ENCODE results near the gene MCOLN3. TPM values are rescaled to one million over a fixed set of nuclear protein-coding genes. Genes with fewer than 3 reads are reported as not detected.

MCOLN3 gene
- total and polyA plus RNA-seq, 9 of the 15 experiments (the other 6 are each of a cell fraction or from before 2014, with no cell fraction given): 0.04 to 0.05 TPM; not detected in 7

DNA sequence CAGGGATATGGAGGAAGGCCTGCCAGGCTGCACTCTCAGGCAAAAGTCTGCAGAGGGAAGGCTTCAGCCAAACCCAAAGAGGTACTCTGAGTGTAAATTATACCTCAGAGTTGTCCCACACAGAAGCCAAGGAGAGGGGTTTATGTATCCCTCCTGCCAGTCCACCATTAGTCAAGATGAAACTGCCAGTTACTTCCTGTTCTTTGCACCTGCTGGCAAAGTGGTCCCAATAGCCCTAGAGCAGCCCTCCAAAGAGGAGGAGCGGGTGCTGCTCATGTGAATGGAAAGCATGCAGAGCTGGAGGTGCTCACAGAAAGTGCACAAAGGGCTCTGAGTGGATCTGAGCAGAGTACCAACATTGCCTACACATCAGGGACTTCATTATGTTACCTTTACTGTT is 37.1 kb upstream of the MCOLN3 start (continued):
- TF ChIP-seq, protein P1, sequence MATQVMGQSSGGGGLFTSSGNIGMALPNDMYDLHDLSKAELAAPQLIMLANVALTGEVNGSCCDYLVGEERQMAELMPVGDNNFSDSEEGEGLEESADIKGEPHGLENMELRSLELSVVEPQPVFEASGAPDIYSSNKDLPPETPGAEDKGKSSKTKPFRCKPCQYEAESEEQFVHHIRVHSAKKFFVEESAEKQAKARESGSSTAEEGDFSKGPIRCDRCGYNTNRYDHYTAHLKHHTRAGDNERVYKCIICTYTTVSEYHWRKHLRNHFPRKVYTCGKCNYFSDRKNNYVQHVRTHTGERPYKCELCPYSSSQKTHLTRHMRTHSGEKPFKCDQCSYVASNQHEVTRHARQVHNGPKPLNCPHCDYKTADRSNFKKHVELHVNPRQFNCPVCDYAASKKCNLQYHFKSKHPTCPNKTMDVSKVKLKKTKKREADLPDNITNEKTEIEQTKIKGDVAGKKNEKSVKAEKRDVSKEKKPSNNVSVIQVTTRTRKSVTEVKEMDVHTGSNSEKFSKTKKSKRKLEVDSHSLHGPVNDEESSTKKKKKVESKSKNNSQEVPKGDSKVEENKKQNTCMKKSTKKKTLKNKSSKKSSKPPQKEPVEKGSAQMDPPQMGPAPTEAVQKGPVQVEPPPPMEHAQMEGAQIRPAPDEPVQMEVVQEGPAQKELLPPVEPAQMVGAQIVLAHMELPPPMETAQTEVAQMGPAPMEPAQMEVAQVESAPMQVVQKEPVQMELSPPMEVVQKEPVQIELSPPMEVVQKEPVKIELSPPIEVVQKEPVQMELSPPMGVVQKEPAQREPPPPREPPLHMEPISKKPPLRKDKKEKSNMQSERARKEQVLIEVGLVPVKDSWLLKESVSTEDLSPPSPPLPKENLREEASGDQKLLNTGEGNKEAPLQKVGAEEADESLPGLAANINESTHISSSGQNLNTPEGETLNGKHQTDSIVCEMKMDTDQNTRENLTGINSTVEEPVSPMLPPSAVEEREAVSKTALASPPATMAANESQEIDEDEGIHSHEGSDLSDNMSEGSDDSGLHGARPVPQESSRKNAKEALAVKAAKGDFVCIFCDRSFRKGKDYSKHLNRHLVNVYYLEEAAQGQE (IDR thresholded peaks at IDR 0.05; ENCODE audit: borderline replicate concordance): no peak
- TF ChIP-seq, protein P1 (CRISPR knock-in tag; IDR thresholded peaks at IDR 0.05; ENCODE audit: low read depth): no peak
- TF ChIP-seq ZNF316 (IDR thresholded peaks at IDR 0.05): no peak
- no peak for TF ChIP-seq KAT2B (IDR thresholded peaks at IDR 0.05; ENCODE audit: low read depth, low read length)
- TF ChIP-seq SMARCA4 (IDR thresholded peaks at IDR 0.05): no peak
